GM19328 (cell line): Measurements from ENCODE around the gene ZMAT5.

Experiments used
- ATAC-seq: cut with Tn5 transposase; IDR thresholded peaks from one replicate; pipeline ENCODE4 v1.9.1; 2021; ENCODE audit warnings: mild to moderate bottlenecking, moderate library complexity; ENCODE audit not compliant: unreplicated experiment

Gene ZMAT5

DNA sequence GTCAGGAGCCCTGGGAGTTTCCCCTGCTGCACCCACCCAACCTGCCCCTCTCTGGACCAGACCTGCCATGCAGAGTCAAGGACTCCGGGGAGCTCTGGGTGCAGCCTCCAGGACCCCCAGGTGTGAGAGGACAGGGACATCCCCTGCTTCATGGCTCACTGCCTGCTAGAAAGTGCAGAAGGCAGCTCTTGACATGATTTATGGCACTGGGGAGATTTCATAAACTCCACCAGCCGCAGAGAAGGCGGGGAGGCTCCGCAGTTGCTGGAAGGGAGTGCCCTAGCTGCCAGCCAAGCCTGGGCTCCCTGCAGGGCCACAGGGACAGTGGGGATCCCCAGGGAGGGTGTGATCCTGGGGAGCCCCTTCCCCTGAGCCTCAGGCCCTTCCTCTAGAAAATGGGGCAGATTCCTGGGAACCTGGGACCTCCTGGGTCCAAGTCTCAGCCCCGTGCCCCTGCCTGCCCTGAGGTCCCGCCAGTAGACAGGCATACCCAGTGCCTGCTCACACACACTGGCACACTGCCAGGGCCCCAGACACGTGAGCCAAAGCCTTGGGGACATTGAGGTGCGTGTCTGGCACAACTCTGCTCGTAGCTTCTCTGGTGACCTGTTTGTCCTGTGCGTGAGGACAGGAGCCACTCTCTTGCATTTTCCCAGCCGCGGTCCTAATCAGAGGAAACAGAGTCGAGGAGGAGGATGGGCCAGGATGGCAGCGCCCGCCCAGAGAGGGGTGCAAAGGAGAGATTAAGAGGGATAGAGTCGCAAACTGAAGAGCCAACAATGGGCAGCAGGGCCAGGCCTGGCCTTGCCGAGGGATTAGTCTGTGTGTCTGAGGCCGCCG, 33.2 kb downstream of the ZMAT5 start:
- ATAC-seq: no peak

DNA sequence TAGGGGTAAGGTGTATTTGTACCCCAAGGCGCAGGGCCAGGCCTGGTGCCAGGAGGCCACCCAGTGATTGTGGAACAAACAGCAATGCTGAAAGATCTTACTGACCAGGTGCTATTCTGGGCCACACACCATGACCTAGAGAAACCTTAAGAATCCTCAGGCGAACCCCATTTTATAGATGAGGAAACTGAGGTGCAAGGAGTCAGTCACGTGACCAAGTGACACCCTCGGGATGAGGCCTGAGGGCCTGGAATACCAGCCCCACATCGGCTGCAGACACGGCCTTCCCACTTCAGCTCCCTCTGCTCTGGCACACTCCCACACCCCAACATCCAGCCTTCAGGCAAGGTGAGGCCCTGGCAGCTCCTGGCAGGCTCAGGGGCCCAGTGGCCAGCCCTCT, 33.9 kb downstream of the ZMAT5 start:
- ATAC-seq: no peak

DNA sequence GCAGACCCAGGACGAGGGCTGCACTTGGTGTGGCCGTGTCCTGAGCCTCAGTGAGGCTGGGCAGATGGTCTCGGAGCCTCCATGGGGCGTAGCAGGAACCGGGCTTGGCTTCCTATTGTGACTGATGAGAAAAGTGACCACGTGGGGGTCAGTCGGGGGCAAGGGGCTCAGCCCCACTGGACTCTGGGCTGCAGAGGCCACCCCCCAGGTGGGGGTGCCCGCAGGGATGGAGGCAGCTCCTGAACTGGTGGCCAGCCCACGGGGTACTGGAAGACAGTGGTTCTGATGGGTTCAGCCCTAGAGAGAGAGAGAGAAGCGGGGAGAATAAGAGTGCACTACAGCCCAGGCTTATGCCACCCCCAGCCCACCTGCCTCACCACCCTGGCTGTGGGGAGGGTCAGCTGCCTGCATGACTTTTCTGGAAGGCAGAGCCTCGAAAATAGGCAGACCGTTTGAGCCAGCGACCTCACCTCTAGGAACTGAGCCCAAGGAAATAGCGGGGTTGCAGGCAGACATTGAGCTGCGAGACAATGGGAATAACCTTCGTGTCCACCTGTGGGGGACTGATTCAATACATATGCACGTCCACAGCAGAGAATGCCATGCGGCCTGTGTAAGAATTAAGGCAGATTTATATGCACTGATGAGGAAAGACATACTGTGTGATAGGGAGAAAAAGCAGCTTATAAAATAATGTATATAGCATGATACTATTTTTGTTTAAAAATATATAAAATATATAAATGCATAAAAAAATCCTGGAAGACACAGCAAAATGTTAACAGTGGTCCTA, 35.6 kb downstream of the ZMAT5 start:
- ATAC-seq: no peak

DNA sequence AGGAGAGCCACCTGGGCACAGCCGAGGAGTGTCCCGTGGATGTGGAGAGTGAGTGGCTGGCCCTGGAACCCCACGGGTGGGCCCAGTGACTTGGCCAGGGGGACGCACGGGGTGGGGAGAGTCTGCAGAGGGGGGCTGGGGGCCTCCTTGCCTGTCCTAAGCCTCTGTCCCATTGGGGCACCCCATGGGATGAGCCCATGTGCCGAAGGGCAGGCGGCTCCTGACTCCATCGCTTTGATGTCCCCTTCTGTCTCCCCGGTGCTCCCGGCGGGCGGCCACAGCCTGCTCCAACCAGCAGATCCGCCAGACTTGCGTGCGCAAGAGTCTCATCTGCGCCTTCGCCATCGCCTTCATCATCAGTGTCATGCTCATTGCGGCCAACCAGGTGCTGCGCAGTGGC, 37.6 kb downstream of the ZMAT5 start:
- ATAC-seq: no peak

DNA sequence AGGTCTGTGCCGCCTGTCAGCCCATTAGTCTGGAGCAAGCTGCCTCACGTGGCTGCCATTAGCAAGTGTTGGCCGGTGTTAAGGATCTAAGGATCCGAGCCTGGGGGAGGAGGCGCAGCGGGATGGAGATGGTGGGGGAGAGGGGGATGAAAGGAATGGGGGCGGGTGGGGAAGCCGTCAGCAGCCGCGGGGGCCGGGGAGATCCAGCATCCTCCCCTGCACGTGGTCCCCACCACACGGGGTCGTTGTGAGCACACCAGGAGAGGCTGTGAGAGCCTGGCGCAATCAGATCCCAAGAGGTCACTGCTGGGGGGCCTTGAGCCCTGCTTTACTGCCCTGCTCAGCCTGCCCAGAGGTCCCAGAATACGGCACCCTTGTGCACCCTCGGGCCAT, 39.7 kb downstream of the ZMAT5 start:
- ATAC-seq: no peak

DNA sequence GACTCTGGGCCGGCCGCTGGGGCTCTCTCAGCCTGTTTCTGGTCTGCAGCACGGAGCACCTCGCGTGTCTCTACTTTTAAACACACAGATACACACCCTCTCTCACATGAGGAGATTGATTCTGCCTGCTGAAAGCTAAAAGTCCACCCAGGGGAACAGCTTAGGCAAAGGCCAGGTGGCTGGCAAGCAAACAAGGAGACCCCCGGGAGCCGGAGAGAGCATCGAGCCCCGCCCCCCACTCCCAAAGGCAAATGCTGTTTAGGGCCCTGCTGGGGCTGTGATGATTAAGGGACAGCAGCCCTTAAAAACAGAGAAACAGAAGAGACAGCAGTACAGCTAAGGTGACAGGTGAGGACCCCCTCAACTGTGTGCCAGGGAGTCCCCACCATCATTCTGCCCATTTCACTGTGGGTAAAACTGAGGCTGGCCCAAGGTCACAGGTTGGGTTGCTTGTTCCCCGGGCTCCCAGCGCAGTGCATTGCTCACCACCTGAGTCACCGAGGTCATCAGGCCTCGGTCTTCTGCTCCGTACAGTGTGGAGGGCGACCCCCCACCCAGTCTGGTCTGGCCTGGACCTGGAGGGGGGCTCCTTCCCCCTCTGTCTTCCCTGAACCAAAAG, 40.2 kb downstream of the ZMAT5 start:
- no peak for ATAC-seq

DNA sequence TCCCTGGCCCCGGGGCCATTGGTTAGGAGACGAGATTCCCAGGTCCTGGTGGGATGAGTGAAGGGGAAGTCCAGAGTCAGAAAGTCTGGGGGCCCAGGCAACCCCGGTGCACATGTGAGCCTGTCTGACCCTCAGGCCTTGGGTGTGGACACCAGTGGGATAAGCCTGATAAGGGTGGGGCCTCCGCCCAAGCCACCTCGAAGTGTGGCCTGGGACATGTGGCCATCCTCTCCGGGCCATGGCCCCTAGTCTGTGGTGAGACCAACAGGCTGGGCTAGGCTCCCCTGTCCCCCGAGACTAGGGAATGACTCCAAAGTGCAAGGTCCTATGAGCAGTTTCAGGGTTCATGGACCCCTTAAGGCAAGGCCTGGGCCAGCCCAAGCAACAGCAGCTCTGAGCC, 40.7 kb downstream of the ZMAT5 start:
- no peak for ATAC-seq

DNA sequence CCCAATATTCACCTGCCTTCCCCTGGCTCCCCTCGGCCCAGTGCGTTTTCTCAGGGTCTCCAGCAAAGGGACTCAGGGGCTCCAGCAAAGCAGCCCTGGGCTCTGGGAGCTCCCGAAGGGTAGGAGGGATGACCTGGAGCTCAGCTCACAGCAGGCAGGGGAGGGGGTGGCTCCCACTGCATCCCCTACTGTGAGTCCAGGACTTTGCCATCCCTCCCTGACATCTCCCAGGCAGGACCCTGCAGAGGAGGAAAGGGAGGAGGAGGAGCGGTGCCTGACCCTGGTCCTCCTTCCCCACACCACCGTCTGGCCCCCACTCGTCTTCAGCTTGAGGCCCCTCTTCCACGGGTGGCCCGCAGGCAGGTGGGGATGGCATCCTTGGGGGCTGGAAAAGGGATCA, 42.0 kb downstream of the ZMAT5 start:
- no peak for ATAC-seq

DNA sequence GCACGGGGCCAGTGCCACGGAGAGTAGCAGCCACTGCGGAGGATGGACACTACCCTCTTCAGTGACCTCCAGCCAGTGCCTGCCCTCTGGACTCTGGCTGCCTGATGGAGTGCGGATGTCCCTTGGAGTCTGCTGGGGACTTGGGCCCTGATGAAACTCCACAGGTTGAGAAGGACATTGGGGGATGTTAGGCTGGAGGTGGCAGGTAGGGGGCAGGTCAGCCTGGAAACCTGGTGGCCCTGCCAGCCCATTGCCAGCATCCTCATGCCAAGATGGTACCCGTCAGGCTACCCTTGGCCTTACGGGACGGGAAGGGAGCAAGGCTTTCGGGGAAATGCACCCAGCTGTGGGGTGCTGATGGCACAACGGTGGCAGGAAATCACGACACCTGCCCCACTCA, 43.0 kb downstream of the ZMAT5 start:
- ATAC-seq: no peak

DNA sequence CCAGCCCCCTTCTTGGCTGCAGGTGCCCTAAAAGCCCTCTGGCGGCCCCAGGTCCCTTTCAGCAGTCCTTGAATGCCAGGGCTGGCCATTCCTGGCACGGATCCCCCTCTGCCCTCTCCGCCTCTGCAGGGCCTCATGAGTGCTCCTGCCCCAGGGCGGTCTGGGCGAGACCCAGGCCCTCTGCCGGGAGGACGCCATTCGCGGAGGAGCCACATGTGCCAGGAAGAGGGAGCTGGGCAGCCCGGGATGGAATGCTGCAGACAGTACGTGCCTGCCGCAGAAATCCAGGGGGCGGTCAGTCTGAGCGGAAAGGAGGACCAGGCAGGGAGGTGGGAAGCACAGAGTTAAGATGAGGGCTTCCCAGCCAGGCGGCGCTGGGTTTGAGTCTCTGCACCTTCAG, 44.2 kb downstream of the ZMAT5 start:
- no peak for ATAC-seq

DNA sequence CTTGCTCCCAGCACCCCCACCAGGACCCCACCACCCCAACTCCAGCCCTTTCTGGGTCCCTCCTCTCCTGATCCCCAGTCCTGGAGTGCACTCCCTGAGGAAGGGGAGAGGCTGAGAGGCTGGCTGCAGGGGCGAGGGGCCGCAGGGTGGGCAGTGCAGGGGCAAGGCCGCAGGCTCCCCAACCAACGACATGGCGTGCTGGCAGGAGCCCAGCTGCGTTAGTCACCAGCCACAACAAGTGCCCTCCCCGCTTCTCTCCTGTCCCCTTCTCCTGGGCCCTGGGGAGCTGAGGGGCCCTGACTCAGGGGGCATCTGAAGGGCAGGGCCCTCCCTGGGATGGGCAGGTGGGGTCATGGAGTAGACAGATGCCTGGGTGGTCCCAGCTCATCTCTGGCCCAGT, 44.7 kb downstream of the ZMAT5 start:
- ATAC-seq: no peak

DNA sequence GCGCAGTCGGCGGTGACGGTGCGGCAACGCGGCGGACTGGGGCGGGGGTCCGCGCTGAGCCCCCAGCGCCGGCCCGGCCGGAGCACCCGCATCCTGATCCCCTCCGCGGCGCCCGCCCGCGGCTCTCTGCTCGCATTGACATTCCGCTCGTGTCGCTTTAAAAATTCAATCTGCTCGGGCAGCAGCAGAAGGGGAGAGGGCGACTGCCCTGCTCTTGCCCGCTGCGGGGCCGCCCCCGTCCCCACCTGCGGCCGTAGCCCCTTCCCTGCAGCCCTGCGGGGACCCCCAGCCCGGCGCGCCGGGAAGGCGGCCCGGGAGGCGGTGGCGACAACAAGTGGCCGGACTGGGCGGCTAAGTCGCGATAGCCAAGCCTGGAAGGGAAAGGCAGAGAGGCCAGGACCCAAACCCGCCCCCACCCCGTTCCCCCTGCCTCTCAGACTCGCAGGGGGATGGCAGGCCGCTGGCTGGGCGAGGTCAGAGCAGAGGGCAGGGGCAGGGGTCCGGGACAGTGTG, 45.9 kb downstream of the ZMAT5 start:
- no peak for ATAC-seq

DNA sequence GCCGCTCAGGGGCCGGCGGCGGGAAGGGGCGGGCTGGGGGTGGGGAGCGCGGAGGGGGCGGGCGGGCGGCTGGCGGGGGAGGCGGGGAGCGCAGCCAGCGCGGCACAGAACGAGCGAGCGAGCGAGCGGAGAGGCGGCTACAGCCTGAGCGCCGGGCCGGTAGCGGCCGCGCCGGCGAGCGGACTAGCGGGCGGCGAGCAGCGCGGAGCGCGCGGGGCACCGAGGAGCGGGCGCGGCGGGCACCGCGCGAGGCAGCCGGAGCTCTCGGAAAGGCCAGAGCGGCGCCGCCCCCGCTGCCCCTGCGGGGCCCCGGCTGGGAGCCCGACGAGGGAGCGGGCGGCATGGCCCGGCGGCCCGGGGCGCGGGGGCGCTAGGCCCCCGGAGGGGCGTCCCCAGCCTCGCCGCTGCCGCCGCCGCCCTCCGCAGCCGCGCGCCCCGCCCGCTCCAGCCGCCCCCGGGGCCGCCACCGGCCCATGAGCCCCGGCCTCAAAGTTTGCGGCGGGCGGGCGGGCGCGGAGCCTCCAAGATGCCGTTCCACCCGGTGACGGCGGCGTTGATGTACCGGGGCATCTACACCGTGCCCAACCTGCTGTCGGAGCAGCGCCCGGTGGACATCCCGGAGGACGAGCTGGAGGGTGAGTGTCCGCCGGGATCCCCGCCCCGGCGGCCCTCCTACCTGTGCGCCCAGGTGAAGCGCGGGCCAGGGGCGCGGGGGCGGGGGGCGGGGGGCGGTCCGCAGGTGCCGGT, 46.7 kb downstream of the ZMAT5 start, which contains the start of gene CABP7:
Gene CABP7 (plus strand): TSS at position 105 of the 747 bp plus-strand sequence. CDS start 422 bp downstream, at position 527.
- ATAC-seq: no peak

DNA sequence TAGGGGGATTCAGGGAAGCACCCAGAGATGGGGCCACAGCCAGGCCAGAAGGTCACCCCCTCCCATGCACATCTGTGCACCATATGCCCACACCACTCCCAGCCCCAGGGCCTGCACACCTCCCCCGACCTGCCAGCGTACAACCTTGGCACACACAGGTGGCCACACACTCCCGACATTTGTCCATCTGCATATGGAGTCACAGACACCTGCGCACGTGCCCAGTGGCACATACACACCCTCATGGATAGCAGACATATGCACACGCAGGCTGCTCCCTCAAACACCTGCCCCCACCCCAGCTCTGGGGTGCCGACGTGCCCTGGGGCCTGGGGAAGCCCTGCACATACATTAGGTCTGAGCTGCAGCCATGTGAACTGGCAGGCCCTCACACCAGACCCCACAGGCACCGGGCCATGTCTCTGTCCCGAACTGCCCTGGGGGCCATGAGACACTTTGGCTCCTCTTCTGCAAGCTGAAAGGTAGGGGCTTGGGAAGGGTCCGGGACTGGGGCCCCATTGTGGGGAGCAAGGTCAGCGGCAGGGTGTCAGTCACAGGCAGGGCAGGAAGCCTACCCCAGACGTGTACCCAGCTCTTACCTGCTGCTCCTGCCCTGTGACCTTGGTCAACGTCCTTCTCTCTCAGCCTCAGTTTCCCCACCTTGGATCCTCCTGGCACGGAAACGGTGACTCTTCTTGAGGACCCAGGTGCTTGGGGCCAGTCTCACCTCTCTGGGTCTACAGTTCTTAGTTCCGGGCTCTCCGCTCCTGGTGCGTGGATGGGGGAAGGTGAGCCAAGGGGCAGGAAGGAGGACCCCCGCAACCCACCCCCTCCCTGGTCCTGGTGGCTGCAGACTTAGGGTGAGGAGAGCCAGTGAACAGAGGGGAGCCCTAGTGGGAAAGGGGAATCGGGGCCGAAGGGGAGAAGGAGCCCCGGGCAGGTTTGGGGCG, 47.6 kb downstream of the ZMAT5 start:
- ATAC-seq: no peak

DNA sequence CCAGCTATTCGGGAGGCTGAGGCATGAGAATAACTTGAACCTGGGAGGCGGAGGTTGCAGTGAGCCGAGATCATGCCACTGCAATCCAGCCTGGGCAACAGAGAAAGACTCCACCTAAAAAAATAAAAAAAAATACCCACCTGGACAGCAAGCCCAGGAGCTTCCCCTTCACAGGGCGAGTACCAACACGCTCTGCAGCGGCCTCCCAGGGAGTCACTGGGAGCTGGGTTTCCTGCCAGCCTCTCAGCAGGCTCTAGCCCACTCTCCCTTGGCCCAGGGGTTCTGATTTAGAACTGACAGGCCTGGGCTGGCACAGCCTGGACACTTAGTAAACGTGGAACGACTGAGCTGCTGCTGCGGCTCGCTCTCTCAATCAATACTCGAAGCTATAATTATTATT, 49.0 kb downstream of the ZMAT5 start:
- no peak for ATAC-seq

DNA sequence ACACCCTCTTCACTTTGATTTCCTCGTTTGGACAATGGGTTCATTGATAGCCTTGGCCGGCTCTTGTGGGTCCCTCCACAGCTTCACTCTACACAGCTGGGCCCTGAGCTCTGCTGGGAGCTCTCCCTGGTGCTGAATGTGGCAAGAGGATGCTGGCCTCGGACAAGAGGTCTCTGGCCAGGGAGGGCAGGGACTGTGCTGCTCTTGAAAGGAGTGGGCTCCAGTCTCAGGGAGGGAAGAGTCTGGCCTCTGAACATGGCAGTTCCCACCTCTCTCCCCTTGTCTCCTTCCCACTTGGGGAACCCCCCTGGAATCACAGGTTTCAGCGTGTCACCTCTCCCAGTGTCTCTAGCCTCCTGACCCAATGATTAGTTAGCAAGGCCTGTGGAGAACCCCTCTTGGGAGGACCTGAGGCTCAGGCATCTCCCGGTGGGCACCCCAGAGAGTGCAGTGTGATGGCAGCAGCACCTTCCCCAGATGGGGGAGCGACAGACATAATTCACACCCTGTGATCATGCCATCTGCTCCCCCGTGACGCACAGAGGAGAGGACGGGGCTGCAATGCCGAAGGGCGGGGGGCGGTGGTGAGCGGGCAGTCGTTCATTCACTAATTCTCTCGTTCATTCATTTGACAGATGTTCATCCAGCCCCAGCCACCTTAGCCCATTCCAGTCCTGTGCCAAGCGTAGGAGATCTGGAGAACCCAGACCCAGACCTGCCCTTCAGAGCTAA, 49.8 kb downstream of the ZMAT5 start:
- no peak for ATAC-seq

DNA sequence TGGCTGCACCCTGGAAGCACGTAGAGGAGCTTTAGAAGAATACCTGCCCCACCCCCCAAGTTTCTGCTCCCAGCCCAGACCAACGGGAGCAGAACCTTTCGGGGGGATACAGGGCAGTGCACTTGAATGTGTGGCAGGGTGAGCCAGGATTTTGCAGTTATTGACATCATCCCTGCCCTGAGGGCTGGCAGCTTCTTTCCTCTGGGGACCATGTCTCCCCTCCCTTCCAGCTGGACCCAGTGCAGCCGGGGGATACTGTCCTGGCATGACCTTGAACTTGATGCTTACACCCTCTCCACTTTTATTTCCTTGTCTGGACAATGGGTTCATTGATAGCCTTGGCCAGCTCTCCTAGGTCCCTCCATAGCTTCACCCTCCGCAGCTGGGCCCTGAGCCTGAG, 51.1 kb downstream of the ZMAT5 start:
- ATAC-seq: no peak

DNA sequence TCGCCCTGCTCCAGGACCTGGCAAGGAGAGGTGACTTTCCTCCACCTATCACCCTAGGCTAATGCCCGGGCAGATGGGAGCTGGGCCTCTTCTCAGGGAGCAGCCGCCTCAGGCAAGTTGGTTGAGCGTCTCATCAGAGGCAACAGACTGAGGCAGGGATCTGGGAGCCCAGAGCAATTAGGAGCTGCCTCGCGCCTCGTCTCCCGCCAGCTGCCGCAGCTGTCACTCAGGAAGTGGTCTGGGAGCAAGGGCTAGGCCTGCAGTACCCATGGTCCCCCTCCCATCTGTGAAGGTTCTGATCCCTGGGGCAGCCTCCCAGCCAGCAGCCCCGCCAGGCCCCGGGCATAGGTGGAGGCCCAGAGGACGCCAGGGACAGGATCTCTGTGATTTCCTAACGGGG, 51.6 kb downstream of the ZMAT5 start:
- ATAC-seq: no peak

DNA sequence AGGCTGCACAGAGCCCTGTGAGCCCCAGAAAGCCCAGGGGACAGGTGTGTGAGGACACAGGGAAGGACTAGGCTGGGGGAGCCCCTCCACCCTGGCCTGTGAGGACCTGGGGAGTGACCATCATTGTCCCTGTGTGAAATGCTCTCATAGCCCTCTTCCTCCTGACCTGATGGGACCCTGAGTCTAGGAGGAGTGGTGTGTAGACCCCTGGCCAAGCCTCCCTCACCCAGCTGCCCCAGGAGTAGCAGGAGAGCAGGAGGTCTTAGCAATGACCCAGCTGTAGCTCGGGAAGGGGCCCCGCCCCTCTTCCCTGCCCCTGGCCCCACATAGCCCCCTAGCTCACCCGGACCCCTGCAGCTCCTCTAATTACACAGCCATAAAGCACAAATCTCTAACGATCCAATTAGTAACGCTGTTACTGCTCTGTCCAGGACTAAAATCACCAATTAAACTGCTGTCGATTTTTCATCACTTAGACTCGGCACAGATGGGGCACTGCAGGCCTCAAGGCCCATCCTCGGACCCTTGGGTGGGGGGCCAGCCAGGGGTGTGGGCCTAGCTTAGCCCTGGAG, 53.6 kb downstream of the ZMAT5 start:
- ATAC-seq: no peak
